CD4-positive, alpha-beta memory T cell (primary cell): Measurements from ENCODE around the gene TNFRSF6B. TPM values are rescaled to one million over a fixed set of nuclear protein-coding genes. Genes with fewer than 3 reads are reported as not detected.
A peak's percentile ranks its signal among the peaks of the same experiment; 100 is the strongest.
"Not testable (repeated sequence)": the region's sequence is repeated elsewhere in the genome, so short reads cannot be mapped to it uniquely, and the experiment has no call there.

ENCODE experiments used
- CTCF ChIA-PET: fragments of 350-600 bp; sonication (Branson Sonifier 250); formaldehyde crosslinking; loops from one replicate; lab custom pipeline; 2021; ENCODE audit warnings: inconsistent platforms; ENCODE audit not compliant: partially characterized antibody; lab: Charles Lee
- POLR2A ChIA-PET: fragments of 350-600 bp; sonication (Branson Sonifier 250); formaldehyde crosslinking; loops from one replicate; lab custom pipeline; 2021; ENCODE audit not compliant: partially characterized antibody; lab: Charles Lee
- DNase-seq, 5 donors: peaks; one replicate each; pipeline versions ENCODE4 v3.0.0 to v3.0.0-alpha.2; 2020 to 2022; ENCODE audit warnings: mixed read lengths in 1 of 5
- H3K27ac ChIP-seq: one replicate; pipeline ENCODE4 v1.7.0; 2013; ENCODE audit warnings: low read depth, low read length
- H3K27me3 ChIP-seq: 2 replicates; pipeline ENCODE4 v1.7.0; 2013; ENCODE audit warnings: mild to moderate bottlenecking, low read length, moderate library complexity; ENCODE audit not compliant: insufficient read depth
- H3K36me3 ChIP-seq: 2 replicates; pipeline ENCODE4 v1.7.0; 2013; ENCODE audit warnings: mild to moderate bottlenecking, low read length, moderate library complexity; ENCODE audit not compliant: insufficient read depth
- H3K4me1 ChIP-seq: 2 replicates; pipeline ENCODE4 v1.7.0; 2013; ENCODE audit warnings: mild to moderate bottlenecking, low read length, moderate library complexity; ENCODE audit not compliant: insufficient read depth
- H3K4me3 ChIP-seq, 2 donors: one replicate each; pipeline ENCODE4 v1.7.0; 2013; ENCODE audit warnings: low read length in 2 of 2, mild to moderate bottlenecking in 1 of 2
- H3K9me3 ChIP-seq, 2 donors: one replicate each; pipeline ENCODE4 v1.7.0; 2013; ENCODE audit warnings: low read length in 2 of 2, control low read depth in 1 of 2; ENCODE audit not compliant: control insufficient read depth in 1 of 2
- H3K27ac Mint-ChIP-seq, 7 donors: one replicate each; pipeline ENCODE4 v1.8.0; 2020 to 2021; ENCODE audit warnings: mixed read lengths in 7 of 7, mild to moderate bottlenecking in 6 of 7, inconsistent platforms in 3 of 7, moderate library complexity in 3 of 7
- H3K27me3 Mint-ChIP-seq, 2 donors: one replicate each; pipeline ENCODE4 v1.8.0; 2020 to 2021; ENCODE audit warnings: mixed read lengths in 2 of 2
- H3K36me3 Mint-ChIP-seq, 2 donors: one replicate each; pipeline ENCODE4 v1.8.0; 2020 to 2021; ENCODE audit warnings: mixed read lengths in 2 of 2, inconsistent platforms in 1 of 2, mild to moderate bottlenecking in 1 of 2
- H3K4me1 Mint-ChIP-seq, 4 donors: one replicate each; pipeline ENCODE4 v1.8.0; 2020 to 2021; ENCODE audit warnings: mixed read lengths in 4 of 4, mild to moderate bottlenecking in 1 of 4
- H3K4me3 Mint-ChIP-seq, 8 donors: one replicate each; pipeline ENCODE4 v1.8.0; 2020 to 2021; ENCODE audit warnings: mixed read lengths in 8 of 8, mild to moderate bottlenecking in 7 of 8, moderate library complexity in 6 of 8, inconsistent platforms in 3 of 8
- H3K9me3 Mint-ChIP-seq, 8 donors: one replicate each; pipeline ENCODE4 v1.8.0; 2020 to 2021; ENCODE audit warnings: mixed read lengths in 8 of 8, mild to moderate bottlenecking in 5 of 8, inconsistent platforms in 3 of 8, moderate library complexity in 1 of 8
- intact Hi-C: fragments of 100-400 bp; cut with micrococcal nuclease; formaldehyde crosslinking; loops from one replicate; pipeline ENCODE4 v1.15.1; 2023
- polyA plus RNA-seq, 2 donors: library from polyadenylated mRNA; unstranded; fragments of 300-500 nt; fragmentation: Illumina TruSeq; gene quantifications; one replicate each; pipeline ENCODE4 v1.2.3, GENCODE V29; 2021
- total RNA-seq, 2 experiments: library from RNA; stranded (reverse); gene quantifications; one replicate each; pipeline ENCODE4 v1.2.3, GENCODE V29; 2021

TNFRSF6B gene
- total and polyA plus RNA-seq, 4 experiments from 2014 or later, result not detected

DNA sequence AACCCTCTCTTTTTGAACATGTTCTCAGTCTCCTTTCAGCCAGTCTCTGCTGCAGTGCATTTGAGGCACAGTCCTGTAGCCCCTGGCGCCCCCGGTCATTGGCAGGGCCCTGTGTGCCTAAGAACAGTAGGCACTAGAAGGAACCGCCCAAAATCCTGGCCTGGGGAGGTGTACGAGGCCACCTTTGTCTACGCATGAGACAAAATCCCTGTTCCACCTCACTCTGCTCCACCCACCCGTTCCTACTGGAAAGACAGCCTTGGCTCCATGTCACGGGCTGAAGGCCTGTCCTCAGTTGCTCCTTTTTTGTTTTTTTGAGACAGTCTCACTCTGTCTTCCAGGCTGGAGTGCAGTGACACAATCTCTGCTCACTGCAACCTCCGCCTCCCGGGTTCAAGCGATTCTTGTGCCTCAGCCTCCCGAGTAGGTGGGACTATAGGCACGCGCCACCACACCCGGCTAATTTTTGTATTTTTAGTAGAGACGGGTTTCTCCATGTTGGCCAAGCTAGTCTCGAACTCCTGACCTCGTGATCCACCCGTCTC is 33.8 kb downstream of the TNFRSF6B start:
- Mint-ChIP-seq H3K36me3 (peaks cover 23 to 30% of the 10 kb centered on the region in 2 donors), H3K4me1 (peaks cover 26 to 34% (median 31%) of the 10 kb centered on the region in 4 donors)
- H3K27me3 Mint-ChIP-seq, H3K9me3 ChIP-seq, H3K4me3 ChIP-seq, DNase-seq, intact Hi-C loops, CTCF ChIA-PET, H3K27me3 ChIP-seq, H3K27ac Mint-ChIP-seq, H3K4me3 Mint-ChIP-seq, H3K9me3 Mint-ChIP-seq: not testable (repeated sequence)
- Histone ChIP-seq H3K36me3 (peaks cover 18% of the 10 kb centered on the region), H3K4me1 (peaks cover 61% of the 10 kb centered on the region), H3K27ac (peak overlapping the region; percentile 29)
- POLR2A ChIA-PET, result interaction anchor here (0.9 to 1.5 kb wide), 4 partner anchors 9 to 91 kb away, joined by 3 to 5 read pairs (median 4); partner anchors contain the start of genes ARFRP1 and ZGPAT

DNA sequence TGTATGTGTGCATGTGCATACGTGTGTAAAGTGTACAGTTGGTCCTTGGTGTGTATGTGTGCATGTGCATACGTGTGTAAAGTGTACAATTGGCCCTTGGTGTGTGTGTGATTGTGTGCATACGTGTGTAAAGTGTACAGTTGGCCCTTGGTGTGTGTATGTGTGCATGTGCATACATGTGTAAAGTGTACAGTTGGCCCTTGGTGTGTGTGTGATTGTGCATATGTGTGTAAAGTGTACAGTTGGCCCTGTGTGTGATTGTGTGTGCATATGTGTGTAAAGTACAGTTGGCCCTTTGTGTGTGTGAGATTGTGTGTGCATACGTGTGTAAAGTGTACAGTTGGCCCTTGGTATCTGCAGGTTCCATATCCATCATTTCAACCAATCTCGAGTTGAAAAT is 35.0 kb downstream of the TNFRSF6B start:
- Histone ChIP-seq H3K27me3 (no peaks in the 10 kb centered on the region), H3K4me3 (peak overlapping the region in 1 of 2 donors; percentile 51), H3K27ac (peak overlapping the region; percentile 29), H3K4me1 (peaks cover 72% of the 10 kb centered on the region), H3K36me3 (peaks cover 22% of the 10 kb centered on the region), H3K9me3 (no peaks in the 10 kb centered on the region)
- Mint-ChIP-seq H3K4me3 (no peak overlapping the region), H3K4me1 (peaks cover 35 to 46% (median 36%) of the 10 kb centered on the region in 4 donors), H3K36me3 (peaks cover 15 to 36% of the 10 kb centered on the region in 2 donors), H3K9me3 (peaks cover 0 to 2% (median under 1%) of the 10 kb centered on the region in 8 donors), H3K27me3 (no peaks in the 10 kb centered on the region), H3K27ac (no peak overlapping the region)
- intact Hi-C loops, result no loop called here
- POLR2A ChIA-PET, result interaction anchor here (1.1 to 1.5 kb wide), 2 partner anchors 23 to 92 kb away, joined by 3 to 5 read pairs; partner anchors contain the start of genes ARFRP1 and ZGPAT
- no peak for DNase-seq
- CTCF ChIA-PET, result no interaction called here

DNA sequence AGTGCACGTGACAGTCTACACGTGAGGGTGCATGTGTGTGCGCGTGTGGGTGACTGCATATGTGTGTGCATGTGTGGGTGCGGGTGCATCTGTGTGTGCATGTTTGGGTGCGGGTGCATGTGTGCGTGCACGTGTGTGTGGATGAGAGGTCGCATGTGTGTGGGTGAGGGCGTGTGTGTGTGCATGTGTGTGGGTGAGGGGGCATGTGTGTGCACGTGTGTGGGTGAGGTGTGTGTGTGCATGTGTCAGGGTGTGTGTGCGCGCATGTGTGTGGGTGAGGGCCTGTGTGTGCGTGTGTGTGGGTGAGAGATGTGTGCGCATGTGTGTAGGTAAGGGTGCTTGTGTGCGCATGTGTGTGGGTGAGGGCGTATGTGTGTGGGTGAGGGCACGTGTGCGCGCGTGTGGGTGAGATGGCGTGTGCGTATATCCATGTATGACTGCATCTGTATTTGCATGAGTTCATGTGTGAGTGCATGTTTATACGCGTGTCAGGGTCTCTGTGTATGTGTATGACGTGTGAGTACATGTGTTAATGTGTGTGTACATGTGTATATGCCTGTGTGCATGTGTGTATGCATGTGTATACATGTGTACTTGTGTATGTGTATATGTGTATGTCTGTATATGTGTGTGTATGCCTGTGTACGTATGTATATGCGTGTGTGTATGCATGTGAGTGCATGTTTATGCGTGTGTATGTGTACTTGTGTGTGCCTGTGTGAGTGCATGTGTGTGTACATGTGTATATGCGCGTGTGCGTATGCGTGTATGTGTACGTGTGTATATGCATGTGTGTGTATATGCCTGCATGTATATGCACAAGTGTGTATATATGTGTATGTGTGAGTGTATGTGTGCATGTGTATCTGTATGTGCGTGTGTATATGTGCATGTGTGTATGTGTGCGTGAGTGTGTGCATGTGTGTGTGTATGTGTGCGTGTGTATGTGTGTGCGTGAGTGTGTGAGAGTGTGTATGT is 36.0 kb downstream of the TNFRSF6B start:
- no peak for DNase-seq
- intact Hi-C loops, result no loop called here
- H3K27me3 Mint-ChIP-seq, result no peaks in the 10 kb centered on the region
- H3K9me3 Mint-ChIP-seq, result peaks cover 0 to 3% (median 0%) of the 10 kb centered on the region in 8 donors
- peaks cover 31 to 42% (median 32%) of the 10 kb centered on the region in 4 donors for H3K4me1 Mint-ChIP-seq
- no peak overlapping the region for H3K4me3 ChIP-seq
- POLR2A ChIA-PET, result interaction anchor here (7.0 kb wide), 1 partner anchor 24 kb away, joined by 202 read pairs; the partner anchor contains the start of genes ARFRP1 and ZGPAT
- H3K4me1 ChIP-seq, result peaks cover 64% of the 10 kb centered on the region
- CTCF ChIA-PET, result no interaction called here
- no peak overlapping the region for H3K27ac ChIP-seq
- H3K27me3 ChIP-seq, result no peaks in the 10 kb centered on the region
- H3K27ac Mint-ChIP-seq, result no peak overlapping the region
- H3K4me3 Mint-ChIP-seq, result no peak overlapping the region
- H3K9me3 ChIP-seq, result no peaks in the 10 kb centered on the region
- peaks cover 11 to 40% of the 10 kb centered on the region in 2 donors for H3K36me3 Mint-ChIP-seq
- peaks cover 22% of the 10 kb centered on the region for H3K36me3 ChIP-seq

DNA sequence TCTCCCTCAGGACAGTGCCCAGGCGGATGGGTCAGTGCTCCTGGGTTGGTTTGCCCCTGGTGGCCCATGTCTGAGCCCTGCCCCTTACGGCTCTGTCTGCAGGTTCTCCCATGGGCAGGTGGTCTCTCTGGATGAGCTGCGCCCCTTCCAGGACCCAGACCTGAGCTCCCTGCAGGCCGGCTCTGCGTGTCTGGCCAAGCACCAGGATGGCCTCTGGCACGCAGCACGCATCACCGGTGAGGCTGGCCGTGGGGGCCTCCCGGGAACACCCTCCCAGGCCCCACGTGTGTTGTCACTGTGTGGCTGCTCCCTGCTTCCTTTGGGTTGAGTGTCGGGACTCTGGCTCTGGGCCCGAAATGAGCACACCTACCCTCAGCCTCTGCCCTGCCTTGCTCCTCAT is 36.7 kb downstream of the TNFRSF6B start:
- peaks cover 22% of the 10 kb centered on the region for H3K36me3 ChIP-seq
- peaks cover 58% of the 10 kb centered on the region for H3K4me1 ChIP-seq
- intact Hi-C loops, result no loop called here
- H3K27ac ChIP-seq, result no peak overlapping the region
- Mint-ChIP-seq H3K4me3 (no peak overlapping the region), H3K27me3 (no peaks in the 10 kb centered on the region), H3K9me3 (peaks cover 0 to 3% (median 0%) of the 10 kb centered on the region in 8 donors), H3K36me3 (peaks cover 11 to 37% of the 10 kb centered on the region in 2 donors), H3K27ac (peak overlapping the region in 1 of 7 donors; percentile 4), H3K4me1 (peaks cover 26 to 35% (median 28%) of the 10 kb centered on the region in 4 donors)
- POLR2A ChIA-PET, result interaction anchor here (1.4 to 7.0 kb wide), 2 partner anchors 25 to 75 kb away, joined by 3 to 202 read pairs; partner anchors contain the start of genes ARFRP1, RTEL1 and ZGPAT
- DNase-seq, result no peak
- no peaks in the 10 kb centered on the region for H3K9me3 ChIP-seq
- H3K4me3 ChIP-seq, result no peak overlapping the region
- CTCF ChIA-PET, result no interaction called here
- no peaks in the 10 kb centered on the region for H3K27me3 ChIP-seq

DNA sequence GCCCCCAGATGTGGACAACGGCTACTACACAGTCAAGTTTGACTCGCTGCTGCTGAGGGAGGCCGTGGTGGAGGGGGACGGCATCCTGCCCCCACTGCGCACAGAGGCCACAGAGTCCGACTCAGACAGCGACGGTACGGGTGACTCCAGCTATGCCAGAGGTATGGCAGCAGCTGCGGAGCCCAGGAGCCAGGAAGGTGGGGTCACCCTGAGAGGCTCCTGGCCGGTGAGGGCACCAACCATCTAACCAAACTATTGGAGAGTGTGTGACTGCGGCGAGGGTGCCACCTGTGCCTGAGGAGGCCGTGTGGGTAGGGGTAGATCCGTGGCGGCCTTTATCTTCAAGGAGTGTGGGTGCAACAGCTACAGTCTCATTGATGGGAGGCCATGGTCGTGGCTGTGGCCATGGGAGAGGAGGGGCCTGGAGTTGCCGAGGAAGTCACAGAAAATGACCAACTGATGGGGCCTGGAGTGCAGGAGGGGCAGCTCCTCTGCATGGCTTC is 37.2 kb downstream of the TNFRSF6B start:
- H3K4me1 Mint-ChIP-seq, result peaks cover 21 to 30% (median 23%) of the 10 kb centered on the region in 4 donors
- no peaks in the 10 kb centered on the region for H3K27me3 Mint-ChIP-seq
- H3K27ac ChIP-seq, result no peak overlapping the region
- H3K4me1 ChIP-seq, result peaks cover 58% of the 10 kb centered on the region
- H3K9me3 ChIP-seq, result no peaks in the 10 kb centered on the region
- DNase-seq, result no peak
- H3K27me3 ChIP-seq, result no peaks in the 10 kb centered on the region
- intact Hi-C loops, result no loop called here
- ChIA-PET POLR2A (interaction anchor here (1.0 to 7.0 kb wide), 3 partner anchors 26 to 76 kb away, joined by 3 to 202 read pairs (median 3); partner anchors contain the start of genes ARFRP1, RTEL1 and ZGPAT), CTCF (interaction anchor here (1.6 kb wide), 1 partner anchor 26 kb away, joined by 7 read pairs; the partner anchor contains the start of genes ARFRP1 and ZGPAT)
- peaks cover 22% of the 10 kb centered on the region for H3K36me3 ChIP-seq
- H3K9me3 Mint-ChIP-seq, result peaks cover 0 to 3% (median 0%) of the 10 kb centered on the region in 8 donors
- peak overlapping the region in 1 of 8 donors; percentile 46 for H3K4me3 Mint-ChIP-seq
- peaks cover 7 to 33% of the 10 kb centered on the region in 2 donors for H3K36me3 Mint-ChIP-seq
- no peak overlapping the region for H3K4me3 ChIP-seq
- peak overlapping the region in 2 of 7 donors; percentile 50 to 60 for H3K27ac Mint-ChIP-seq

DNA sequence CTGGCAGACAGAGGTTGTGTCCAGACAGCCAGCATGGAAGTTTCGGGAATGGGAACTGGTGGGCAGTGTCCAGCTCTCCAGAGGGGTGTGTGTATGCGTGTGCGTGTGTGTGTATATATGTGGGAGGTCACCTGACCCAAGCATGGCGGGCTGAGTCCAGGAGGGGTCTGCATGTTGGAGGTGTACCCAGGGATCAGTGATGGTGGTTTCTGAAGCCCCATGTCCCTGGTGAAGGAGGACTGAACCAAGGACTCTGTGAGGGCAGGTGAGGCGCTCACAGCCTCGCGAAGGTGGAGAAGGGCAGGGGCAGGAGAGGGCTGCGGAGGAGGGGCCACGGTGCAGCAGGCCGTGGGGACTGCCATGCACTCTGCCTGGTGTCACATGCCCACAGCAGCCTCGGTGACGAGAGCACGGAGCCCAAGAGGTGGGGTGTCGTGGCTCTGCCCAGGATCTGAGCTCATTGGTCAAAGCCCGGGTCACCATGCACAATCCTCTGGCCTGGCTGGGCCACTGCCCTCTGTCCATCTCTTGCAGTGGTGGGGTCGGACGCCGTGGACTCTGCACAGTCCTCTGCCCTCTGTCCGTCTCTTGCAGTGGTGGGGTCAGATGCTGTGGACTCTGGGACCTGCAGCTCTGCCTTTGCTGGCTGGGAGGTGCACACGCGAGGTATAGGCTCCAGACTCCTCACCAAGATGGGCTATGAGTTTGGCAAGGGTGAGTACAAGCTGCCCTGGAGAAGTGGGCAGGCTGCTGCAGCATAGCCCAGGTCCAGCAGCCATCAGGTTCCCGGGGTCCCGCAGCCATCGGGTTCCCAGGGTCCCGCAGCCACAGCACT is 37.9 kb downstream of the TNFRSF6B start:
- POLR2A ChIA-PET, result interaction anchor here (1.0 to 7.0 kb wide), 4 partner anchors 26 to 310 kb away, joined by 3 to 202 read pairs (median 3); partner anchors contain the start of genes ARFRP1, RTEL1 and ZGPAT
- Histone ChIP-seq H3K27ac (no peak overlapping the region), H3K27me3 (no peaks in the 10 kb centered on the region), H3K9me3 (no peaks in the 10 kb centered on the region), H3K36me3 (peaks cover 22% of the 10 kb centered on the region), H3K4me1 (peaks cover 54% of the 10 kb centered on the region), H3K4me3 (no peak overlapping the region)
- Mint-ChIP-seq H3K4me3 (peak overlapping the region in 3 of 8 donors; percentile 12 to 54 (median 46)), H3K4me1 (peaks cover 19 to 28% (median 20%) of the 10 kb centered on the region in 4 donors), H3K27me3 (no peaks in the 10 kb centered on the region), H3K27ac (peak overlapping the region in 3 of 7 donors; percentile 50 to 69 (median 60)), H3K36me3 (peaks cover 7 to 30% of the 10 kb centered on the region in 2 donors), H3K9me3 (peaks cover 0 to 3% (median 0%) of the 10 kb centered on the region in 8 donors)
- no peak for DNase-seq
- CTCF ChIA-PET, result interaction anchor here (1.6 kb wide), 1 partner anchor 26 kb away, joined by 7 read pairs; the partner anchor contains the start of genes ARFRP1 and ZGPAT
- intact Hi-C loops, result no loop called here
